IMR-90 (cell line): ENCODE results near the gene POU2F2. TPM values are rescaled to one million over a fixed set of nuclear protein-coding genes. Genes with fewer than 3 reads are reported as not detected.

Experiments used
- ATAC-seq: fragments of 200-7000 bp; cut with Tn5 transposase; 2 replicates; pipeline ENCODE4 v1.9.1; 2020; ENCODE audit warnings: low read depth, mild to moderate bottlenecking, moderate library complexity
- BruUV-seq: library from RNA; stranded (reverse); fragments of 400-500 nt; replicated peaks from 2 replicates; lab custom pipeline; 2021; lab: Mats Ljungman, UMichigan
- CTCF ChIA-PET: fragments of 300-600 bp; formaldehyde crosslinking; extraction: SDS; loops from one replicate; lab custom pipeline; 2021; ENCODE audit warnings: antibody characterized with exemption; lab: Yijun Ruan, JAX
- POLR2A ChIA-PET: fragments of 300-600 bp; sonication (Branson Sonifier 250); formaldehyde crosslinking; loops from one replicate; lab custom pipeline; 2022; ENCODE audit warnings: antibody characterized with exemption; ENCODE audit not compliant: unreplicated experiment; lab: Charles Lee
- DNase-seq: peaks from one replicate; pipeline ENCODE4 v3.0.0; 2013
- H2AFZ ChIP-seq: replicated peaks from 2 replicates; pipeline ENCODE3; 2013; ENCODE audit warnings: low read length, mild to moderate bottlenecking; ENCODE audit not compliant: poor library complexity
- H2AK5ac ChIP-seq: 2 replicates; pipeline ENCODE4 v1.6.1; 2013; ENCODE audit warnings: low read depth, low read length, inconsistent platforms
- H2AK9ac ChIP-seq: replicated peaks from 2 replicates; pipeline ENCODE3; 2013; ENCODE audit warnings: mild to moderate bottlenecking, low read depth, low read length, moderate library complexity; ENCODE audit not compliant: poor library complexity
- H2BK120ac ChIP-seq: 2 replicates; pipeline ENCODE4 v1.6.1; 2013; ENCODE audit warnings: low read depth, low read length, inconsistent platforms
- H2BK15ac ChIP-seq: 3 replicates; pipeline ENCODE4 v1.6.1; 2013; ENCODE audit warnings: low read depth, low read length, inconsistent platforms
- H2BK20ac ChIP-seq: 2 replicates; pipeline ENCODE4 v1.6.1; 2013; ENCODE audit warnings: low read depth, mild to moderate bottlenecking, inconsistent platforms, low read length, moderate library complexity
- H2BK5ac ChIP-seq: 2 replicates; pipeline ENCODE4 v1.6.1; 2013; ENCODE audit warnings: mild to moderate bottlenecking, low read depth, low read length, inconsistent platforms; ENCODE audit not compliant: poor library complexity, severe bottlenecking
- H3K14ac ChIP-seq: replicated peaks from 2 replicates; pipeline ENCODE4 v1.6.1; 2013; ENCODE audit warnings: low read depth, low read length, inconsistent platforms
- H3K18ac ChIP-seq: 2 replicates; pipeline ENCODE4 v1.6.1; 2013; ENCODE audit warnings: low read depth, low read length, control low read depth
- H3K23ac ChIP-seq: 2 replicates; pipeline ENCODE4 v1.6.1; 2013; ENCODE audit warnings: low read depth, low read length, inconsistent platforms
- H3K27ac ChIP-seq: 2 replicates; pipeline ENCODE4 v1.5.1; 2013; ENCODE audit warnings: mild to moderate bottlenecking, control low read depth, low read length; ENCODE audit not compliant: insufficient read depth
- H3K27me3 ChIP-seq: 2 replicates; pipeline ENCODE4 v1.6.1; 2013; ENCODE audit warnings: low read length; ENCODE audit not compliant: control insufficient read depth, insufficient read depth
- H3K36me3 ChIP-seq: 2 replicates; pipeline ENCODE4 v1.6.1; 2013; ENCODE audit warnings: low read length, mixed read lengths; ENCODE audit not compliant: control insufficient read depth, insufficient read depth
- H3K4ac ChIP-seq: 2 replicates; pipeline ENCODE4 v1.6.1; 2013; ENCODE audit warnings: low read depth, low read length, inconsistent platforms
- H3K4me1 ChIP-seq: 2 replicates; pipeline ENCODE4 v1.6.1; 2013; ENCODE audit warnings: low read length, mixed read lengths; ENCODE audit not compliant: control insufficient read depth, insufficient read depth
- H3K4me2 ChIP-seq: 2 replicates; pipeline ENCODE4 v1.6.1; 2013; ENCODE audit warnings: low read depth, mild to moderate bottlenecking, control low read depth, low read length, moderate library complexity
- H3K4me3 ChIP-seq: 2 replicates; pipeline ENCODE4 v1.5.1; 2013; ENCODE audit warnings: low read depth, mild to moderate bottlenecking, control low read depth, low read length, moderate library complexity; ENCODE audit not compliant: insufficient read depth
- H3K56ac ChIP-seq: 2 replicates; pipeline ENCODE4 v1.6.1; 2013; ENCODE audit warnings: low read length, inconsistent platforms; ENCODE audit not compliant: insufficient read depth; ENCODE audit errors: extremely low read depth
- H3K79me1 ChIP-seq, 2 experiments: 2 replicates each; pipeline ENCODE4 v1.6.1; 2013; ENCODE audit warnings: low read length in 2 of 2, inconsistent platforms in 1 of 2, low read depth in 1 of 2
- H3K9ac ChIP-seq: 2 replicates; pipeline ENCODE4 v1.6.1; 2013; ENCODE audit warnings: low read depth, low read length, control low read depth
- H3K9me1 ChIP-seq: 2 replicates; pipeline ENCODE4 v1.6.1; 2013; ENCODE audit warnings: low read length, inconsistent platforms; ENCODE audit not compliant: insufficient read depth
- H3K9me3 ChIP-seq: 2 replicates; pipeline ENCODE4 v1.6.1; 2013; ENCODE audit warnings: low read length; ENCODE audit not compliant: control insufficient read depth, insufficient read depth
- H4K20me1 ChIP-seq: 2 replicates; pipeline ENCODE4 v1.6.1; 2013; ENCODE audit warnings: low read length, inconsistent platforms; ENCODE audit not compliant: insufficient read depth
- H4K5ac ChIP-seq: 2 replicates; pipeline ENCODE4 v1.6.1; 2013; ENCODE audit warnings: mild to moderate bottlenecking, low read depth, low read length, control low read depth
- H4K8ac ChIP-seq, 2 experiments: 2 replicates each; pipeline ENCODE4 v1.6.1; 2013; ENCODE audit warnings: low read depth in 2 of 2, low read length in 2 of 2, control low read depth in 1 of 2, inconsistent platforms in 1 of 2
- H4K91ac ChIP-seq: 2 replicates; pipeline ENCODE4 v1.6.1; 2013; ENCODE audit warnings: low read depth, low read length, inconsistent platforms; ENCODE audit not compliant: insufficient read depth
- BHLHE40 ChIP-seq: fragments of 150-350 bp; IDR thresholded peaks from 2 replicates; pipeline ENCODE4 v1.6.1; 2016; ENCODE audit warnings: mild to moderate bottlenecking, low read depth, low read length
- CEBPB ChIP-seq: IDR thresholded peaks from 2 replicates; pipeline ENCODE4 v1.6.1; 2012; ENCODE audit warnings: low read depth, low read length, improper control_type of control experiment
- CHD1 ChIP-seq: IDR thresholded peaks from 2 replicates; pipeline ENCODE4 v1.6.1; 2012; ENCODE audit warnings: low read depth, low read length, improper control_type of control experiment
- FOS ChIP-seq: fragments of 150-350 bp; IDR thresholded peaks from 2 replicates; pipeline ENCODE4 v1.6.1; 2016; ENCODE audit warnings: low read depth, low read length
- MAFK ChIP-seq: IDR thresholded peaks from 2 replicates; pipeline ENCODE4 v1.6.1; 2012; ENCODE audit warnings: low read depth, low read length, improper control_type of control experiment
- MAZ ChIP-seq: IDR thresholded peaks from 2 replicates; pipeline ENCODE4 v1.6.1; 2012; ENCODE audit warnings: low read depth, mild to moderate bottlenecking, low read length, improper control_type of control experiment, moderate library complexity, borderline replicate concordance
- MXI1 ChIP-seq: IDR thresholded peaks from 2 replicates; pipeline ENCODE4 v1.6.1; 2012; ENCODE audit warnings: low read depth, mild to moderate bottlenecking, low read length, moderate library complexity, borderline replicate concordance
- NFE2L2 ChIP-seq: fragments of 150-350 bp; IDR thresholded peaks from 2 replicates; pipeline ENCODE4 v1.6.1; 2016; ENCODE audit warnings: low read depth, mild to moderate bottlenecking, low read length
- POLR2A ChIP-seq: IDR thresholded peaks from 2 replicates; pipeline ENCODE4 v1.6.1; 2012; ENCODE audit warnings: mild to moderate bottlenecking, low read depth, low read length
- RAD21 ChIP-seq: IDR thresholded peaks from 2 replicates; pipeline ENCODE4 v1.6.1; 2012; ENCODE audit warnings: low read length, improper control_type of control experiment
- RCOR1 ChIP-seq: IDR thresholded peaks from 2 replicates; pipeline ENCODE4 v1.6.1; 2012; ENCODE audit warnings: mild to moderate bottlenecking, low read length, improper control_type of control experiment; ENCODE audit not compliant: insufficient replicate concordance
- RFX5 ChIP-seq: IDR thresholded peaks from 2 replicates; pipeline ENCODE4 v1.8.0; 2012; ENCODE audit warnings: low read depth, mild to moderate bottlenecking, low read length, moderate library complexity
- SMC3 ChIP-seq: fragments of 150-350 bp; IDR thresholded peaks from 2 replicates; pipeline ENCODE4 v1.6.1; 2016; ENCODE audit warnings: low read depth, mild to moderate bottlenecking, antibody characterized with exemption, low read length, moderate library complexity
- WGBS, 2 experiments: methylation state at CpG; one replicate each; pipeline versions ENCODE4 v1.1.5 to v1.1.7; 2013; ENCODE audit warnings: missing lambda C conversion rate in 2 of 2; ENCODE audit not compliant: insufficient read length in 1 of 2; ENCODE audit errors: extremely low coverage in 2 of 2; 5-methylcytosine and 5-hydroxymethylcytosine counted together
- dilution Hi-C: fragments of 300-500 bp; cut with HindIII; formaldehyde crosslinking; loops from one replicate; pipeline ENCODE4 v1.14.3; 2018; ENCODE audit warnings: low sequenced_read_pairs; ENCODE audit not compliant: unreplicated experiment
- in situ Hi-C: fragments of 300-500 bp; cut with MboI; formaldehyde crosslinking; loops from 3 replicates; pipeline ENCODE4 v1.14.3; 2019; ENCODE audit warnings: low sequenced_read_pairs, inconsistent platforms, mixed read lengths
- intact Hi-C: fragments of 100-400 bp; cut with micrococcal nuclease; formaldehyde crosslinking; loops from 2 replicates; pipeline ENCODE4 v1.10.0; 2022
- polyA plus RNA-seq, 3 experiments: library from polyadenylated mRNA; depleted of rRNA; stranded (reverse); fragments of >200 nt; gene quantifications; 2 replicates each; pipeline ENCODE4 v1.2.3, GENCODE V29; 2012; ENCODE audit warnings: low replicate concordance in 1 of 3
- total RNA-seq: library from RNA; depleted of rRNA; stranded (reverse); fragments of >200 nt; gene quantifications from 2 replicates; pipeline ENCODE4 v1.2.3, GENCODE V29; 2012
- TF ChIP-seq, protein P1 (sequence below): fragments of 150-350 bp; IDR thresholded peaks from 2 replicates; pipeline ENCODE4 v1.6.1; 2017; ENCODE audit warnings: mild to moderate bottlenecking, antibody characterized with exemption, low read length, low read depth
- TF ChIP-seq, protein P2 (sequence below): conservative IDR thresholded peaks from 2 replicates; pipeline ENCODE4 v1.5.1; 2012; ENCODE audit warnings: mild to moderate bottlenecking, low read depth, low read length, improper control_type of control experiment
- TF ChIP-seq, protein P3 (sequence below): fragments of 150-350 bp; IDR thresholded peaks from 2 replicates; pipeline ENCODE4 v1.6.1; 2016; ENCODE audit warnings: low read depth, mild to moderate bottlenecking, low read length, moderate library complexity, borderline replicate concordance

Gene POU2F2
- total and polyA plus RNA-seq, 2 of the 4 experiments (the other 2 are of a cell fraction) = 0.54 to 5.0 TPM

DNA sequence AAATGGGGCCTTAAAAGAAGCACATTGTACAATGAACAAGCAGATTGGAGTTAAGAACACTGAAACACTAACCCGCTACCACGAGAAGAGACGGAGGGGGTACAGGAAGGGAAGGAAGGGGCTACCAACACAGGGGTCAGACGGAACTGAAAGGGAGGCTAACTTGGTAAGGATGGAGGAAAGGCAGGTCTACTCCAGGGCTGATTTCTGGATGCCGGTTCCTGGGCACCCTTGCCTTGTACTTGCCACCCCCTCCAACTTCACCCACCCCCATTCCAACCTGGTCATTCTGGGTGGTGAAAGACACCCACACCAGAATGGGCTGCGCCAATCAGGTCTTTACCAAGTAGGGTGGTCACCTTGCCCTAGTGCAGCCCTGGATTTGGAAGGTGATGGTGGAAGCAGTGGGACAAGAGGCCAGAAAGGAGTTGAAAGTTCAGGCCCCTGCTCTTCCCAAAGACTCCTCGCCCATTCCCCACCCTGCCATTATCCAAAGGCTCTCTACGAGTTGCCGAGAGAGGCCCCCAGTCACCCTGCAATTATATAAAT, 46.0 kb downstream of the POU2F2 start:
- dilution Hi-C loops = no loop called here
- ChIA-PET POLR2A (no interaction called here), CTCF (no interaction called here)
- H2BK20ac ChIP-seq = no peak overlapping the region
- H3K4ac ChIP-seq = no peak overlapping the region
- no peak overlapping the region for H3K4me2 ChIP-seq
- H2AFZ ChIP-seq = no peak overlapping the region
- no peak overlapping the region for H4K91ac ChIP-seq
- H2AK9ac ChIP-seq = no peak overlapping the region
- no peak for ATAC-seq
- H4K20me1 ChIP-seq = peaks cover 15% of the 10 kb centered on the region
- TF ChIP-seq RCOR1 = no peak
- TF ChIP-seq POLR2A = no peak
- no peak for TF ChIP-seq FOS
- TF ChIP-seq RAD21 = no peak
- TF ChIP-seq BHLHE40 = no peak
- no peak for TF ChIP-seq MAZ
- TF ChIP-seq CHD1 = no peak
- TF ChIP-seq MXI1 = no peak
- no peak for TF ChIP-seq SMC3
- TF ChIP-seq, protein P1, sequence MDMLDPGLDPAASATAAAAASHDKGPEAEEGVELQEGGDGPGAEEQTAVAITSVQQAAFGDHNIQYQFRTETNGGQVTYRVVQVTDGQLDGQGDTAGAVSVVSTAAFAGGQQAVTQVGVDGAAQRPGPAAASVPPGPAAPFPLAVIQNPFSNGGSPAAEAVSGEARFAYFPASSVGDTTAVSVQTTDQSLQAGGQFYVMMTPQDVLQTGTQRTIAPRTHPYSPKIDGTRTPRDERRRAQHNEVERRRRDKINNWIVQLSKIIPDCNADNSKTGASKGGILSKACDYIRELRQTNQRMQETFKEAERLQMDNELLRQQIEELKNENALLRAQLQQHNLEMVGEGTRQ = no peak
- TF ChIP-seq CEBPB = no peak
- TF ChIP-seq, protein P2, sequence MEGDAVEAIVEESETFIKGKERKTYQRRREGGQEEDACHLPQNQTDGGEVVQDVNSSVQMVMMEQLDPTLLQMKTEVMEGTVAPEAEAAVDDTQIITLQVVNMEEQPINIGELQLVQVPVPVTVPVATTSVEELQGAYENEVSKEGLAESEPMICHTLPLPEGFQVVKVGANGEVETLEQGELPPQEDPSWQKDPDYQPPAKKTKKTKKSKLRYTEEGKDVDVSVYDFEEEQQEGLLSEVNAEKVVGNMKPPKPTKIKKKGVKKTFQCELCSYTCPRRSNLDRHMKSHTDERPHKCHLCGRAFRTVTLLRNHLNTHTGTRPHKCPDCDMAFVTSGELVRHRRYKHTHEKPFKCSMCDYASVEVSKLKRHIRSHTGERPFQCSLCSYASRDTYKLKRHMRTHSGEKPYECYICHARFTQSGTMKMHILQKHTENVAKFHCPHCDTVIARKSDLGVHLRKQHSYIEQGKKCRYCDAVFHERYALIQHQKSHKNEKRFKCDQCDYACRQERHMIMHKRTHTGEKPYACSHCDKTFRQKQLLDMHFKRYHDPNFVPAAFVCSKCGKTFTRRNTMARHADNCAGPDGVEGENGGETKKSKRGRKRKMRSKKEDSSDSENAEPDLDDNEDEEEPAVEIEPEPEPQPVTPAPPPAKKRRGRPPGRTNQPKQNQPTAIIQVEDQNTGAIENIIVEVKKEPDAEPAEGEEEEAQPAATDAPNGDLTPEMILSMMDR = no peak
- no peak for TF ChIP-seq RFX5
- TF ChIP-seq MAFK = no peak
- TF ChIP-seq, protein P3, sequence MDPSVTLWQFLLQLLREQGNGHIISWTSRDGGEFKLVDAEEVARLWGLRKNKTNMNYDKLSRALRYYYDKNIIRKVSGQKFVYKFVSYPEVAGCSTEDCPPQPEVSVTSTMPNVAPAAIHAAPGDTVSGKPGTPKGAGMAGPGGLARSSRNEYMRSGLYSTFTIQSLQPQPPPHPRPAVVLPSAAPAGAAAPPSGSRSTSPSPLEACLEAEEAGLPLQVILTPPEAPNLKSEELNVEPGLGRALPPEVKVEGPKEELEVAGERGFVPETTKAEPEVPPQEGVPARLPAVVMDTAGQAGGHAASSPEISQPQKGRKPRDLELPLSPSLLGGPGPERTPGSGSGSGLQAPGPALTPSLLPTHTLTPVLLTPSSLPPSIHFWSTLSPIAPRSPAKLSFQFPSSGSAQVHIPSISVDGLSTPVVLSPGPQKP = no peak
- no peak for TF ChIP-seq NFE2L2
- H3K23ac ChIP-seq = no peak overlapping the region
- peaks cover 13 to 33% of the 10 kb centered on the region in 2 experiments for H3K79me1 ChIP-seq
- H2AK5ac ChIP-seq = no peak overlapping the region
- H3K36me3 ChIP-seq = peaks cover 12% of the 10 kb centered on the region
- H3K9ac ChIP-seq = no peak overlapping the region
- no peak overlapping the region for H3K4me3 ChIP-seq
- no peak overlapping the region for H3K18ac ChIP-seq
- H3K9me3 ChIP-seq = no peaks in the 10 kb centered on the region
- no peaks in the 10 kb centered on the region for H3K27me3 ChIP-seq
- BruUV-seq = no TSS peak
- no peak for DNase-seq
- no peak overlapping the region for H3K56ac ChIP-seq
- no peak overlapping the region for H3K27ac ChIP-seq
- no CpG with 5 or more reads among the region's 9 CpGs for WGBS, 2 experiments
- H2BK120ac ChIP-seq = no peak overlapping the region
- peaks cover 10% of the 10 kb centered on the region for H3K9me1 ChIP-seq
- H4K5ac ChIP-seq = no peak overlapping the region
- no peak overlapping the region for H4K8ac ChIP-seq
- in situ Hi-C loops = no loop called here
- H3K14ac ChIP-seq = no peak overlapping the region
- H3K4me1 ChIP-seq = peaks cover 9% of the 10 kb centered on the region
- H2BK5ac ChIP-seq = no peak overlapping the region
- H2BK15ac ChIP-seq = no peak overlapping the region; the same call in 2 of the 3 replicates
- intact Hi-C loops = no loop called here
